Hindlimb muscle (tissue), 1 donor: ENCODE measurements around the gene USO1. TPM values are rescaled to one million over a fixed set of nuclear protein-coding genes. Genes with fewer than 3 reads are reported as not detected.

Source experiments
- DNase-seq: peaks from one replicate; pipeline ENCODE4 v3.0.0-alpha.2; 2013
- polyA plus RNA-seq: library from polyadenylated mRNA; unstranded; fragments of 120-200 nt; gene quantifications from one replicate; pipeline ENCODE4 v1.2.1, GENCODE V29; 2013; ENCODE audit not compliant: insufficient read length

The USO1 gene
- polyA plus RNA-seq, 1 donor, result 173 TPM

GRCh38 chr4:75844151-75844662 lies 119.8 kb downstream of the USO1 start:
- DNase-seq, result no peak

GRCh38 chr4:75845992-75846391 lies 121.6 kb downstream of the USO1 start:
- no peak for DNase-seq

- DNase-seq, result peak; percentile 62
These were observed 123.9 kb downstream of the USO1 start for GRCh38 chr4:75848171-75848760.

- DNase-seq, result no peak
These were observed 124.5 kb downstream of the USO1 start for GRCh38 chr4:75848891-75849290.

GRCh38 chr4:75849461-75849860 lies 125.1 kb downstream of the USO1 start:
- no peak for DNase-seq

- DNase-seq, result no peak
These were observed 134.3 kb downstream of the USO1 start for GRCh38 chr4:75858721-75859120.

GRCh38 chr4:75860606-75861005 lies 136.2 kb downstream of the USO1 start:
- no peak for DNase-seq

Other genes starting within 250 kb of the USO1 start
- gene RCHY1, start 210.2 kb upstream of the USO1 start, polyA plus RNA-seq, result 26.6 TPM
- 16.8 TPM for gene THAP6, start 210.1 kb upstream of the USO1 start, polyA plus RNA-seq
- gene ODAPH, start 168.5 kb upstream of the USO1 start, polyA plus RNA-seq, result not detected
- gene CDKL2, start 94.0 kb upstream of the USO1 start, polyA plus RNA-seq, result not detected
- 103 TPM for gene G3BP2, start 51.2 kb upstream of the USO1 start, polyA plus RNA-seq
- gene PPEF2, start 177.9 kb downstream of the USO1 start, polyA plus RNA-seq, result 0.06 TPM
- gene NAAA, start 216.4 kb downstream of the USO1 start, polyA plus RNA-seq, result 14.7 TPM